Activated T-helper 1 cell treated with anti-CD3 and anti-CD28 coated beads, Interleukin-12 subunit alpha, Interleukin-12 subunit beta, Interleukin-2, Interleukin-4 antibody, amounts not matched to agents 30 ng/mL and 10 ng/mL and 1 ng/mL, durations not matched to agents 14 hours and 24 hours and 36 hours (primary cell): ENCODE measurements around the gene CSNK1D. TPM values are rescaled to one million over a fixed set of nuclear protein-coding genes. Genes with fewer than 3 reads are reported as not detected.

Source experiments
- DNase-seq: peaks from one replicate; pipeline ENCODE4 v3.0.0; 2021; ENCODE audit warnings: low spot score
- H3K27ac Mint-ChIP-seq: one replicate; pipeline ENCODE4 v1.8.0; 2021; ENCODE audit warnings: mild to moderate bottlenecking, mixed read lengths
- H3K27me3 Mint-ChIP-seq: one replicate; pipeline ENCODE4 v1.8.0; 2022; ENCODE audit warnings: mild to moderate bottlenecking, moderate library complexity, mixed read lengths; ENCODE audit not compliant: insufficient read depth
- H3K36me3 Mint-ChIP-seq: one replicate; pipeline ENCODE4 v1.8.0; 2021; ENCODE audit warnings: low read depth, mixed read lengths
- H3K4me1 Mint-ChIP-seq: one replicate; pipeline ENCODE4 v1.8.0; 2021; ENCODE audit warnings: low read depth, mixed read lengths
- H3K4me3 Mint-ChIP-seq: one replicate; pipeline ENCODE4 v1.8.0; 2021; ENCODE audit warnings: mild to moderate bottlenecking, moderate library complexity, mixed read lengths
- H3K9me3 Mint-ChIP-seq: one replicate; pipeline ENCODE4 v1.8.0; 2021; ENCODE audit warnings: mixed read lengths
- intact Hi-C: fragments of 100-400 bp; cut with micrococcal nuclease; formaldehyde crosslinking; loops from one replicate; pipeline ENCODE4 v1.15.1; 2024
- total RNA-seq: library from RNA; stranded (reverse); gene quantifications from 2 replicates; pipeline ENCODE4 v1.2.3, GENCODE V29; 2022

Gene CSNK1D
- total RNA-seq, 1 donor from 2014 or later: 161 TPM

DNA sequence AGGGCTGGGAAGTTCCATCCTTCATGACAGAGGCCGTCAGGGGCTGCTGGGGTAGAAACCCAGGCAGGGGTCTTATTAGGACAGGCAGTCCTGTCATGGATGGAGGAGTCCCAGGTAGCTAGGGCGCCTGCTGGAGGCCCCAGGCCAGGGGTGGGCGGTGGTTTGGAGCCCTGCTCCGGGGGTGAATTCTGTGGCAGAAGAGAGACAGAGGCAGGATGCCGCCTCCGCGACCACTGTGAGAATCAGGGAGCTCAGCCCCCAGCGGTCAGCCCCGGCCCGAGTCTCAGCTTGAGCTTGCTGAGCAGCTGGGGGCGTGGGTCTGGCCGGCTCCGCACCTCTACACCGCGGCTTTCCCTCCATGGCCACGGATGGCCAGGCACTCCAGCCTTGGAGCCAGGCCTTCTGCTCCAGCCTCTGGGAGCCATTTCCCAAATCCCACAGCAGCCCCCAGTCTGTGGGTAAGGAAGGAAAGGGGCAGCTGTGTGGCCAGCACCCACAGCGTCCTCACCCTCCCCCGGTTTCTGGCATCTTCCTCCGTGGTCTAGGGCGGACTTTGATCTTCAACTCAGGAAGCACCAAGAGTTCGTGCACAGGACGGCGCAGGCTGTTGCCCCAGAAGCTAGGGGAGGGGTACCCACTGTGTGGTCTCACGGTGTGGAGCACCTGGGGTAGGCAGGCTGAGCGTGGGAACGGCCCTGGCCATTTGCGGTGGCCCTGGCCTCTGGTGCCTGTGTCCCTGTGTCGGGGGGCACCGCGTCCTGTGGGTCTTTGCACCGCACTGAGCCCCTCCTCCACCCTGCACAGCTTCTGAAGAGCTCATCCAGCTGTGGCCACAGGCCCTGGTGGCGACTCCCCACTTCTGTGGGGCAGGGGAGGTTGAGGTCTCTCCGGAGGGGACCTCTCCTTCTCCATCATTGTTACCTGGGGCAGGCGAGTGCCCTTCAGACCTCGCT lies 29.8 kb upstream of the CSNK1D start:
- peaks cover 69% of the 10 kb centered on the region for H3K4me1 Mint-ChIP-seq
- peak overlapping the region; percentile 77 for H3K4me3 Mint-ChIP-seq
- no peaks in the 10 kb centered on the region for H3K27me3 Mint-ChIP-seq
- peak overlapping the region; percentile 82 for H3K27ac Mint-ChIP-seq
- no peaks in the 10 kb centered on the region for H3K9me3 Mint-ChIP-seq
- peaks cover 2% of the 10 kb centered on the region for H3K36me3 Mint-ChIP-seq
- DNase-seq: no peak
- intact Hi-C loops: loop anchor here (2.0 kb wide), 1 partner anchor 14 kb away; the partner anchor contains the start of gene CD7

DNA sequence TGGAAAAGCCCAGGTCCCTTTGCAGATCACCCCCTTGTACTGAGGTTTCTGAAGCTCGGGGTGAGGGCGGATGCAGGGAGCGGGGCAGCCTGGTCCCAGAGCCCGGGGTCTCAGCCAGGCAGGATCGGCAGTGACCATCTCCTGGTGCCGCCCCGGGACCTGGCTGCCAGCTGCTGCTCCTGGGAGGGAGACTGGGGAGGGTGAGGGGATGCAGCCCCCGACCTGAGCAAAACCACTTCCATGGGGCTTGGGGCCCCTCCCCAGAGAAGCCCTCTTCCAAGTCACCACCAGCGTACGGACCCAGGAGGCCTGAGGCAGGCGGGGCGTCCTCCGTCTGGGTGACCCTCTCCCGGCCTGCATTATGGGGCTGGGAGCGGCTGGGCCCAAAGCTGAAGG lies 29.1 kb upstream of the CSNK1D start:
- Mint-ChIP-seq H3K4me3 (peak overlapping the region; percentile 81), H3K36me3 (no peaks in the 10 kb centered on the region), H3K9me3 (no peaks in the 10 kb centered on the region), H3K27me3 (no peaks in the 10 kb centered on the region), H3K27ac (peak overlapping the region; percentile 94), H3K4me1 (peaks cover 71% of the 10 kb centered on the region)
- intact Hi-C loops: loop anchor here (2.0 kb wide), 1 partner anchor 14 kb away; the partner anchor contains the start of gene CD7
- no peak for DNase-seq

DNA sequence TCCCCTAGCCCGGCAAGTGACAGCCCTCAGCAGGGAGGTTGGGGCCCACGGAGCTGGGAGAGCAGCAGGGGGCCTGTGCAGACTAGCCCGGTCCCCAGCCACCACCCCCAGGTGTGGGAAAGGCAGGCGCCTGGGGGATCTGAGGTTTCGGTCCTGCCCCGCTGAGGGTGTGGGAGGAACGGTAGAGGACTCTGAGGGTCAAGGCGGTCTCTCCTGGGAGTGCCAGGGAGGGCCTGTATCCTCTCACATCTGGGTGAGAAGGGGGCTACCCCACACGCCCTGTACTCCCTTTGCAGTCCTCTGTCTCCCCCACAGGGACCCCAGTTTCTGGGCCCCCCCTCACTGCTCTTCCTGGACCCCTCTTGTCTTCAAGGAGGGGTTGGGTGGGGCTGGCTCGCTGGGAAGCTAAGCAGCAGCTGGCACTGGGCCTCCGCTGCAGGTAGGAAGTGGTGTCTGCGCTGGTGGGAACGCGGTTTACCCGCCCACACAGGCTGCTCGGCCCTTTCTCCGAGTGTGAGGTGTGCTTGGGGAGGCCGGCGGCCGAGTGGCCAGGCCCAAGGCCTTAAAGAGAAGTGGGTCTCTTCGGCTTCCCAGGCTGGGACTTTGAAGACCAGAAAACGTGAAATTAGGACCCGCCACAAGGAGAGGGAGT lies 28.5 kb upstream of the CSNK1D start:
- Mint-ChIP-seq H3K9me3 (no peaks in the 10 kb centered on the region), H3K4me1 (peaks cover 76% of the 10 kb centered on the region), H3K27ac (peak overlapping the region; percentile 94), H3K27me3 (no peaks in the 10 kb centered on the region), H3K4me3 (peak overlapping the region; percentile 81), H3K36me3 (no peaks in the 10 kb centered on the region)
- peak; percentile 64 for DNase-seq
- intact Hi-C loops: loop anchor here (2.0 kb wide), 1 partner anchor 15 kb away; the partner anchor contains the start of gene CD7

DNA sequence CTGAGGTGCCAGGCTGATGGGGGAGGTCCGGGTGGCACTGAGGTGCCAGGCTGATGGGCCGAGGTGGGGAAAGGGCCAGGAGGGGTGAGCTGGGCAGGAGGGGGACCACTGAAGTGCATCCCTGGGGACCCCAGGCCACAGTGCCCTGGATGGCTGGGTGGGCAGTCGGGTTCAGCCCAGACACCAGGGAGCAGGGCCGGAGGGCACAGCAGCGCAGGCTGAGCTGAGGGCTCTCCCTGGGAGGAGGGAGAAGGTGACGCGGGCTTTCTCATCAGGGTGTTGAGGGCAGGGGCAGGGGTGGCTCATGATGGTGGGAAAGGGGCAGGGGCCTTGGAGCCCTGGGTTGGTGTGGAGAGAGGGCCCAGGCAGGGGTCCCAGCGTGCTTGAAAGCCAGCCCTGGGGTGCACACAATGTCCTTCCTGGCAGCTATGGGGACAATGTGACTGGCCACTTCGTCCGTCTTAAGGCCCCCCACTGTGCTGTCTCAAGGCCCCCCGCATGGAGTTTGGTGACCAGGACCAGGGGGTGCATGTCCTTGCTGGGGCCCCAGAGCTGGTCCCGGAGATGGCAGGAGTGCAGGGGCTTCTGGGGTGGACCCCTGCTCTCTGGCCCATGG lies 27.9 kb upstream of the CSNK1D start:
- Mint-ChIP-seq H3K4me1 (peaks cover 76% of the 10 kb centered on the region), H3K27ac (peak overlapping the region; percentile 94), H3K27me3 (no peaks in the 10 kb centered on the region), H3K36me3 (no peaks in the 10 kb centered on the region), H3K9me3 (no peaks in the 10 kb centered on the region), H3K4me3 (peak overlapping the region; percentile 89)
- intact Hi-C loops: no loop called here
- DNase-seq: no peak

DNA sequence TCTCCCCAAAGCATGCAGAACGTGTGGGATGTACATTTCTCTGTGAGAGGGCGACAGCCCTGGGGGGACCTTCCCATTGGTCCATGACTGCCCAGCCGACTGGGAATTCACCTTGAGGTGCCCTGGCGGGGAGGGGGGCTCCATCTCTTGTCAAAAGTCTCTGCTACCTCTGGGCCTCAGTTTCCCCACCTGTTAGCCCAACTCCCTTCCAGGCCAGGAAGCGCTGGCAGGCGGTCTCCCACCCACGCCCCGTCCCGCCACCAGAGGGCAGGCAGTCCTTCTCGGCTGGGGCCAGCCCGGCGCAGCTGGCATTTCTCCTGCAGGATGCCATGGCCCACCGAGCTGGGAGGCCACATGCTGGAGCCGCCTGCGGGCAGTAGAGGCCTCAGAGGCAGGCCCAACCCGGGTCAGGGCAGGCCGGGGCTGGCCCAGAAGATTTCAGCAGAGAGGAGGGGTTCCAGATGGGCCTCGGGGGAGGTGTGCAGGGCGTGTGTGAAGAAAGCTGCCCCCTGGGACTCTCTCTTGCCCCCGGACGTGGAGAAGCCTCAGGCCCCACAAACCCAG lies 27.3 kb upstream of the CSNK1D start:
- peak overlapping the region; percentile 89 for H3K4me3 Mint-ChIP-seq
- intact Hi-C loops: no loop called here

DNA sequence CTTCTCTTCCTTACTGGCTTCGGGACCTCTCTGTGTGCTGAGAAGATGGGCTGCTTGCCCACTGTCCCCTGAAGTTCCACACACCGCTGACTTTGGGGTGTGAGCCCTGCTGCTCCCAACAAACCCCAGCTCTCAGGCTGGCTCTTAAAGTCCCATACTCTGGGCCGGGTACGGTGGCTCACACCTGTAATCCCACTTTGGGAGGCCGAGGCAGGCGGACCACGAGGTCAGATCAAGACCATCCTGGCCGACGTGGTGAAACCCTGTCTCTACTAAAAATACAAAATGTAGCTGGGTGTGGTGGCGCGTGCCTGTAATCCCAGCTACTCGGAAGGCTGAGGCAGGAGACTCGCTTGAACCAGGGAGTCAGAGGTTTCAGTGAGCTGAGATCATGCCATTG lies 26.7 kb upstream of the CSNK1D start:
- peak overlapping the region; percentile 98 for H3K27ac Mint-ChIP-seq
- H3K27me3 Mint-ChIP-seq: no peaks in the 10 kb centered on the region
- intact Hi-C loops: no loop called here
- H3K4me1 Mint-ChIP-seq: peaks cover 79% of the 10 kb centered on the region
- H3K9me3 Mint-ChIP-seq: no peaks in the 10 kb centered on the region
- peak overlapping the region; percentile 89 for H3K4me3 Mint-ChIP-seq
- DNase-seq: no peak
- H3K36me3 Mint-ChIP-seq: no peaks in the 10 kb centered on the region

More for the DNA sequence above, 27.3 kb upstream of the CSNK1D start:
- peak; percentile 48 for DNase-seq
- peak overlapping the region; percentile 98 for H3K27ac Mint-ChIP-seq
- H3K4me1 Mint-ChIP-seq: peaks cover 75% of the 10 kb centered on the region
- H3K27me3 Mint-ChIP-seq: no peaks in the 10 kb centered on the region
- H3K9me3 Mint-ChIP-seq: no peaks in the 10 kb centered on the region
- no peaks in the 10 kb centered on the region for H3K36me3 Mint-ChIP-seq

DNA sequence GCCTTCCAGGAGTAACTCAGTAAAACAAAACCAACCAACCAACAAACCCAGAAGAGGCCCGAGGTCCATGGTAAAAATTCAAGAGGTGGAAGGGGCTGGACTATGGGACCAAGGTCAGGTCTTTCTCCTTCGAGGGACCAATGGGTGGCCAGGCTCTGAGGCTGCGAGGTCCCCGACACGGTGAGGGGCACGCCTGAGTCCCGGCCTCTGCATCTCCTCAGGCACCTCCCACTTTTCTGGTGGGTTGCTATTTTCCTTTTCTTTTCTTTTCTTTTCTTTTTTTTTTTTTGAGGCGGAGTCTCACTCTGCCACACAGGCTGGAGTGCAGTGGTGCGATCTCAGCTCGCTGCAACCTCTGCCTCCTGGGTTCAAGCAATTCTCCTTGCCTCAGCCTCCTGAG lies 26.0 kb upstream of the CSNK1D start:
- no peaks in the 10 kb centered on the region for H3K9me3 Mint-ChIP-seq
- intact Hi-C loops: loop anchor here (1.0 to 10.0 kb wide), 3 partner anchors 22 to 435 kb away; partner anchors contain the start of genes CENPX, LRRC45 and P4HB
- peaks cover 84% of the 10 kb centered on the region for H3K4me1 Mint-ChIP-seq
- H3K4me3 Mint-ChIP-seq: peak overlapping the region; percentile 89
- H3K27me3 Mint-ChIP-seq: no peaks in the 10 kb centered on the region
- DNase-seq: peak; percentile 51
- H3K27ac Mint-ChIP-seq: peak overlapping the region; percentile 98
- peaks cover 4% of the 10 kb centered on the region for H3K36me3 Mint-ChIP-seq

DNA sequence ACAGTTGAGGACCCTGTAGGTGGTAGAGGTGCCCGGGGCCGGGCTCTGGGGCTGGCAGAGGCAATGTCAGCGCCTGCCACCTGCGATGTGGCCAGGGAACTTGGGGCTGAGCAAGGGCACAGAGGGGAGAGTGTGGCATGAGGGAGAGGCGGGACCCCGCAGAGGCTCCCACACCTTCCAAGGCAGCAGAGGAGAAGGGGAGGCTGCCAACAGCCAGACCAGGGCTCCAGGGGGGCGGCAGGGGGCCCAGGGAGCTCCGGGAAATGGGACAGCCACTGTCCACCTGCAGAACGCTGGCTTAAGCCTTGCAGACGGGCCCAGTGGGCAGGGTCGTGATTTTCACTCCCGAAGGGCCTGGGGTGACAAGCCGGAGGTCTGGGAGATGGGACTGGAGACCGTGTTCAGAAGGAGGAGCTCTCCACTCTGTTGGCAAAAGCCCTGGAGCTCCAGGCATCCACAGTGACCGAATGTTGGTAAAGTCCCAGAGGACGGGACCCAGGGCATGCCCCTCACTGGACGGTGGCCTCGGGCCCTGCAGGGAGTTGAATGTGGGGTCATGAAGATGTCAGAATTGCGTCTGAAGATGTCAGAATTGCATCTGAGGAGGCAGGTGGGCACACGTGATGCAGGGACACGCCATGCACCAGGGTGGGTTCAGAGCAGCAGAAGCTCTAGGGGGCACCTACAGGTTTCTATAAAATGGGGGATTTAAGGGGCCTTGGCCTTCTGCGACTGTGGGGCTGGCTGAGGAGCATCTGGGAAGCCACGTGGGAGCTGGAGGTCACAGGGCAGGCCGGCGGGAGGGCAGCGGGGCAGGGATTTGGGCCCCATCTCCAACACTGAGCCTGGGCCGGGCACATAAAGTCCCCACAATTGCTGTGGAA lies 25.3 kb upstream of the CSNK1D start:
- DNase-seq: no peak
- intact Hi-C loops: loop anchor here (1.0 to 10.0 kb wide), 5 partner anchors 23 to 434 kb away; partner anchors contain the start of genes CENPX, CSNK1D, LRRC45 and P4HB
- no peaks in the 10 kb centered on the region for H3K9me3 Mint-ChIP-seq

DNA sequence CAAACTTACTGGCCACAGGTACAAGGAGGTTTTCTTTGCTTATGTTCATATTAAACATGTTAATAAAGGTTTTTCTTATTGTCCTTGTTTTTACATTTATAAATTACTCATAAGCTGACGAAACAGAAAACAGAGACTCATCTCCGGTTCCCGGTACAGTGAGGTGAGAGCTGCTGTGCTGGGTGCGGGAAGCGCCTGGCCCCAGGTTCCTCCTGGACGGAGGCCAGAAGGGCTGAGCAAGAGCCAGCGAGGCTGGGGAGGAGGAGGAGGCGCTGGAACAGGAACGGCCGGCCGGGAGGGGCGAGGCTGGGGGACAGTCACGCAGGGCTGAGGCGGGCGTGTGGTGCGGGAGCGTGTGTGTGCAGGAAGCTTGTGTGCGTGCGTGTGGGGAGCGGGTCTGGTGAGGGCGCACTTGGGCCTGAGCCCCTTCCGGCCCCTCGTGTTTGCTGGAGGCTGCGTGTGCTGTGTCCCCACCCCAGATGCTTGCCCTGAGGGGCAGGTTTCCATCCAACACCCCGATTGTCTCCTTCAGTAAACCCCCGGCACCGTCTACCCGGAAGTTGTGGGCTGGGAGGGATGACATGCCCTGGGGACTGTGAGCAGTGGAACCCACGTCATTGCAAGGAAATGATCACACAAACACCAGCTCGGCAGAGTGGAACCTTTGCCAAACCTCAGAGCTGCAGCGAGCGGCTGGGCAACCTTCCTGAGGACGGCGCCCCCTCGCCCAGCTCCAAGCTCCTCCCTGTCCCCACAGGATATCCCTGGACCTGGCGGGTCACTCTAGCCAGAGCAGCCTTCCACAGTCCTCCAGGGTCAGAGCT lies 24.4 kb upstream of the CSNK1D start:
- peak overlapping the region; percentile 98 for H3K27ac Mint-ChIP-seq
- peak overlapping the region; percentile 89 for H3K4me3 Mint-ChIP-seq
- H3K9me3 Mint-ChIP-seq: no peaks in the 10 kb centered on the region
- H3K4me1 Mint-ChIP-seq: peaks cover 85% of the 10 kb centered on the region
- DNase-seq: peak; percentile 91
- no peaks in the 10 kb centered on the region for H3K27me3 Mint-ChIP-seq
- intact Hi-C loops: loop anchor here (1.0 to 10.0 kb wide), 6 partner anchors 8 to 433 kb away; partner anchors contain the start of genes CENPX, CSNK1D, LRRC45 and P4HB
- peaks cover 4% of the 10 kb centered on the region for H3K36me3 Mint-ChIP-seq

More for the DNA sequence above, 25.3 kb upstream of the CSNK1D start:
- peaks cover 90% of the 10 kb centered on the region for H3K4me1 Mint-ChIP-seq
- H3K27me3 Mint-ChIP-seq: no peaks in the 10 kb centered on the region
- H3K27ac Mint-ChIP-seq: peak overlapping the region; percentile 98
- H3K4me3 Mint-ChIP-seq: peak overlapping the region; percentile 89
- peaks cover 4% of the 10 kb centered on the region for H3K36me3 Mint-ChIP-seq

DNA sequence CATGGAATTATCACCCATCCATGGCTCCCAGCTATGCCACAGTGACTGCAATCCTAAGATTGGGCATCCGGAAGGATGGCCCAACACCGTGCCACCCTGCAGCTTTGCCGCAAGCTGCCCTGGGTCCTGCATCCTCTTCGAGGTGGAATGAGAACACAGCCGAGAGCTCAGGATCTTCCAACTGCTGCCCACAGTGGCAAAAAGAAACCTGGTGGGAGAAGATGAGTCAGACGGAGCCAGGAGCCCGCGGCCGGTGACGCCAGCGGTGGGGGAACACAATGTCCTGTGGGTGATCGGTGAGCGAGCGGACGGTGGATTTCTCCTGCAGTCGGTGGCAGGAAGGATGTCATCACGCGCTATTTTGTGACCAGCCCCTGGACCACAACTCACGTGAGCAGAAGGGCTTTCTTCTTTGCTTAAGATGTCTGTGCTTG lies 23.8 kb upstream of the CSNK1D start:
- Mint-ChIP-seq H3K27me3 (no peaks in the 10 kb centered on the region), H3K4me3 (peak overlapping the region; percentile 89), H3K4me1 (peaks cover 79% of the 10 kb centered on the region), H3K9me3 (no peaks in the 10 kb centered on the region), H3K27ac (peak overlapping the region; percentile 98), H3K36me3 (peaks cover 4% of the 10 kb centered on the region)
- intact Hi-C loops: loop anchor here (1.0 to 10.0 kb wide), 4 partner anchors 9 to 432 kb away; partner anchors contain the start of genes CENPX, LRRC45 and P4HB
- peak; percentile 87 for DNase-seq
